Measurements from ENCODE around the gene NUDT22.

NUDT22 gene

GRCh38 chr11:64238999-64239398 is 12.9 kb downstream of the NUDT22 start:
- Histone ChIP-seq H3K79me2 (ENCODE audit: insufficient read depth, low read length) (peaks cover 13% of the 10 kb centered on the region; the same call in 1 of the 2 replicates), H3K36me3 (ENCODE audit: low read length) (no peaks in the 10 kb centered on the region), H3F3A (ENCODE audit: insufficient read depth) (peaks cover 36% of the 10 kb centered on the region), H3K4me2 (ENCODE audit: low read depth, low read length, poor library complexity, severe bottlenecking) (no peak overlapping the region), H3K9ac (ENCODE audit: low read length) (no peak overlapping the region), H4K20me1 (ENCODE audit: low read depth, low read length) (no peaks in the 10 kb centered on the region), H3K9me3 (ENCODE audit: insufficient read depth, low read length) (no peaks in the 10 kb centered on the region), H3K9me2 (replicated peaks; ENCODE audit: insufficient read depth, low read length) (no peaks in the 10 kb centered on the region), H3K27me3 (ENCODE audit: low read length) (no peaks in the 10 kb centered on the region), H3K4me3 (ENCODE audit: insufficient read depth, low read length, poor library complexity, severe bottlenecking) (no peak overlapping the region), H3K27ac (ENCODE audit: low read depth, low read length) (peak overlapping the region; percentile 3; the same call in 1 of the 2 replicates), H2AFZ (ENCODE audit: low read depth, low read length, severe bottlenecking) (no peak overlapping the region)
- no peak for TF ChIP-seq CTCF (IDR thresholded peaks at IDR 0.05; ENCODE audit: insufficient read depth, low read length, poor library complexity, severe bottlenecking)
- no peak for TF ChIP-seq EZH2phosphoT487 (conservative IDR thresholded peaks at IDR 0.05; ENCODE audit: low read length)

- H3K36me3 ChIP-seq (ENCODE audit: low read length) = no peaks in the 10 kb centered on the region
- peak overlapping the region; percentile 61 for H3K4me3 ChIP-seq (ENCODE audit: insufficient read depth, low read length, poor library complexity, severe bottlenecking)
- H3K9me2 ChIP-seq (replicated peaks; ENCODE audit: insufficient read depth, low read length) = no peaks in the 10 kb centered on the region
- H3K9me3 ChIP-seq (ENCODE audit: insufficient read depth, low read length) = no peaks in the 10 kb centered on the region
- H3K79me2 ChIP-seq (ENCODE audit: insufficient read depth, low read length) = peaks cover 14% of the 10 kb centered on the region; the same call in 1 of the 2 replicates
- peak overlapping the region; percentile 72 for H3K9ac ChIP-seq (ENCODE audit: low read length)
- H2AFZ ChIP-seq (ENCODE audit: low read depth, low read length, severe bottlenecking) = no peak overlapping the region
- H3K27me3 ChIP-seq (ENCODE audit: low read length) = no peaks in the 10 kb centered on the region
- no peaks in the 10 kb centered on the region for H4K20me1 ChIP-seq (ENCODE audit: low read depth, low read length)
- no peak for TF ChIP-seq EZH2phosphoT487 (conservative IDR thresholded peaks at IDR 0.05; ENCODE audit: low read length)
- H3K27ac ChIP-seq (ENCODE audit: low read depth, low read length) = peak overlapping the region; percentile 86
- peak overlapping the region; percentile 61 for H3K4me2 ChIP-seq (ENCODE audit: low read depth, low read length, poor library complexity, severe bottlenecking)
- H3F3A ChIP-seq (ENCODE audit: insufficient read depth) = peaks cover 42% of the 10 kb centered on the region
Measured at GRCh38 chr11:64239662-64240434, 13.8 kb downstream of the NUDT22 start.

- Histone ChIP-seq H3K27ac (ENCODE audit: low read depth, low read length) (peak within 1 kb of the TSS; percentile 86), H3K4me2 (ENCODE audit: low read depth, low read length, poor library complexity, severe bottlenecking) (peak within 1 kb of the TSS; percentile 93), H3K9ac (ENCODE audit: low read length) (peak within 1 kb of the TSS; percentile 72), H3K79me2 (ENCODE audit: insufficient read depth, low read length) (peaks cover 16% of the 10 kb centered on the region), H4K20me1 (ENCODE audit: low read depth, low read length) (no peaks in the 10 kb centered on the region), H3K27me3 (ENCODE audit: low read length) (no peaks in the 10 kb centered on the region), H3K9me3 (ENCODE audit: insufficient read depth, low read length) (no peaks in the 10 kb centered on the region), H3K9me2 (replicated peaks; ENCODE audit: insufficient read depth, low read length) (no peaks in the 10 kb centered on the region), H2AFZ (ENCODE audit: low read depth, low read length, severe bottlenecking) (no peak within 1 kb of the TSS), H3F3A (ENCODE audit: insufficient read depth) (peaks cover 50% of the 10 kb centered on the region), H3K4me3 (ENCODE audit: insufficient read depth, low read length, poor library complexity, severe bottlenecking) (peak within 1 kb of the TSS; percentile 78), H3K36me3 (ENCODE audit: low read length) (no peaks in the 10 kb centered on the region)
- no peak for TF ChIP-seq EZH2phosphoT487 (conservative IDR thresholded peaks at IDR 0.05; ENCODE audit: low read length)
- TF ChIP-seq CTCF (IDR thresholded peaks at IDR 0.05; ENCODE audit: insufficient read depth, low read length, poor library complexity, severe bottlenecking) = no peak
Measured at GRCh38 chr11:64240435-64241240, 14.6 kb downstream of the NUDT22 start, which contains the start of gene FKBP2. Gene FKBP2 (plus strand): TSS chr11:64241095. CDS start chr11:64242388, 1,293 bp downstream.
